Neural crest cell (in vitro differentiated cells): Measurements from ENCODE around the gene UBE2I. TPM values are rescaled to one million over a fixed set of nuclear protein-coding genes. Genes with fewer than 3 reads are reported as not detected.

Experiments used
- DNase-seq: peaks from one replicate; pipeline ENCODE4 v3.0.0; 2021; ENCODE audit warnings: low read depth, mixed read lengths, low spot score
- H3K27ac Mint-ChIP-seq: one replicate; pipeline ENCODE4 v1.8.0; 2021; ENCODE audit warnings: mild to moderate bottlenecking, mixed read lengths; ENCODE audit not compliant: unreplicated experiment
- H3K27me3 Mint-ChIP-seq: 2 replicates; pipeline ENCODE4 v1.8.0; 2021; ENCODE audit warnings: low read depth, mild to moderate bottlenecking, mixed read lengths
- H3K36me3 Mint-ChIP-seq: 2 replicates; pipeline ENCODE4 v1.8.0; 2021; ENCODE audit warnings: low read depth, mild to moderate bottlenecking, mixed read lengths
- H3K4me1 Mint-ChIP-seq: 2 replicates; pipeline ENCODE4 v1.8.0; 2021; ENCODE audit warnings: mixed read lengths
- H3K4me3 Mint-ChIP-seq: one replicate; pipeline ENCODE4 v1.8.0; 2021; ENCODE audit warnings: mild to moderate bottlenecking, mixed read lengths
- H3K9me3 Mint-ChIP-seq: 2 replicates; pipeline ENCODE4 v1.8.0; 2021; ENCODE audit warnings: mixed read lengths
- CTCF ChIP-seq: fragments of 200-600 bp; sonication (generic); conservative IDR thresholded peaks from 2 replicates; pipeline ENCODE4 v1.5.0; 2021; ENCODE audit warnings: antibody characterized with exemption, mild to moderate bottlenecking
- total RNA-seq: library from RNA; stranded (reverse); gene quantifications from 2 replicates; pipeline ENCODE4 v1.2.1, GENCODE V29; 2021

The UBE2I gene
- total RNA-seq, 1 donor from 2014 or later: 301 TPM

GRCh38 chr16:1364510-1364909 lies 55.1 kb downstream of the UBE2I start:
- Mint-ChIP-seq H3K36me3 (peaks cover 3% of the 10 kb centered on the region), H3K27ac (no peak overlapping the region)
- no peak for TF ChIP-seq CTCF

GRCh38 chr16:1366060-1366711 lies 56.8 kb downstream of the UBE2I start:
- Mint-ChIP-seq H3K36me3 (peaks cover 3% of the 10 kb centered on the region), H3K9me3 (no peaks in the 10 kb centered on the region), H3K27me3 (no peaks in the 10 kb centered on the region), H3K4me3 (no peak overlapping the region), H3K4me1 (no peaks in the 10 kb centered on the region), H3K27ac (no peak overlapping the region)
- TF ChIP-seq CTCF: no peak
- DNase-seq: no peak

More at GRCh38 chr16:1364510-1364909, 55.1 kb downstream of the UBE2I start:
- no peak for DNase-seq
- no peaks in the 10 kb centered on the region for H3K27me3 Mint-ChIP-seq
- no peaks in the 10 kb centered on the region for H3K4me1 Mint-ChIP-seq
- H3K4me3 Mint-ChIP-seq: no peak overlapping the region
- H3K9me3 Mint-ChIP-seq: no peaks in the 10 kb centered on the region

- no peaks in the 10 kb centered on the region for H3K4me1 Mint-ChIP-seq
- no peak overlapping the region for H3K4me3 Mint-ChIP-seq
- H3K9me3 Mint-ChIP-seq: no peaks in the 10 kb centered on the region
- H3K27me3 Mint-ChIP-seq: no peaks in the 10 kb centered on the region
- DNase-seq: no peak
- H3K27ac Mint-ChIP-seq: no peak overlapping the region
- peaks cover 3% of the 10 kb centered on the region for H3K36me3 Mint-ChIP-seq
- no peak for TF ChIP-seq CTCF
Measured at GRCh38 chr16:1366712-1367299, 57.4 kb downstream of the UBE2I start.

GRCh38 chr16:1367486-1368174 lies 58.2 kb downstream of the UBE2I start:
- Mint-ChIP-seq H3K36me3 (peaks cover 3% of the 10 kb centered on the region), H3K27ac (no peak overlapping the region), H3K9me3 (no peaks in the 10 kb centered on the region), H3K4me1 (no peaks in the 10 kb centered on the region), H3K27me3 (no peaks in the 10 kb centered on the region), H3K4me3 (no peak overlapping the region)
- no peak for TF ChIP-seq CTCF
- no peak for DNase-seq

GRCh38 chr16:1371054-1371978 lies 61.9 kb downstream of the UBE2I start:
- Mint-ChIP-seq H3K9me3 (no peaks in the 10 kb centered on the region), H3K36me3 (no peaks in the 10 kb centered on the region), H3K27ac (no peak overlapping the region), H3K4me3 (no peak overlapping the region), H3K27me3 (no peaks in the 10 kb centered on the region), H3K4me1 (no peaks in the 10 kb centered on the region)
- no peak for TF ChIP-seq CTCF
- DNase-seq: no peak
